Endothelial cell (in vitro differentiated cells): ENCODE results near the gene TBC1D22A. TPM values are rescaled to one million over a fixed set of nuclear protein-coding genes. Genes with fewer than 3 reads are reported as not detected.

Experiments used
- DNase-seq: peaks from one replicate; pipeline ENCODE4 v3.0.0; 2021; ENCODE audit warnings: low spot score
- H3K27ac Mint-ChIP-seq: one replicate; pipeline ENCODE4 v1.8.0; 2021; ENCODE audit warnings: mixed read lengths, inconsistent platforms; ENCODE audit not compliant: unreplicated experiment
- H3K27me3 Mint-ChIP-seq: one replicate; pipeline ENCODE4 v1.8.0; 2021; ENCODE audit warnings: mild to moderate bottlenecking, moderate library complexity, mixed read lengths, inconsistent platforms; ENCODE audit not compliant: unreplicated experiment
- H3K36me3 Mint-ChIP-seq: one replicate; pipeline ENCODE4 v1.8.0; 2021; ENCODE audit warnings: mild to moderate bottlenecking, low read depth, mixed read lengths, inconsistent platforms; ENCODE audit not compliant: unreplicated experiment
- H3K4me1 Mint-ChIP-seq: one replicate; pipeline ENCODE4 v1.8.0; 2021; ENCODE audit warnings: mild to moderate bottlenecking, mixed read lengths, inconsistent platforms; ENCODE audit not compliant: unreplicated experiment
- H3K4me3 Mint-ChIP-seq: one replicate; pipeline ENCODE4 v1.8.0; 2021; ENCODE audit warnings: mild to moderate bottlenecking, mixed read lengths, inconsistent platforms; ENCODE audit not compliant: unreplicated experiment
- H3K9me3 Mint-ChIP-seq: one replicate; pipeline ENCODE4 v1.8.0; 2021; ENCODE audit warnings: mixed read lengths, inconsistent platforms; ENCODE audit not compliant: unreplicated experiment
- CTCF ChIP-seq: fragments of 200-600 bp; sonication (generic); IDR thresholded peaks from one replicate; pipeline ENCODE4 v1.5.0; 2021; ENCODE audit warnings: antibody characterized with exemption; ENCODE audit not compliant: unreplicated experiment
- total RNA-seq: library from RNA; stranded (reverse); fragmentation: NEBNext Ultra II Directional; extraction: Animal tissue kit (Norgen Biotek cat#: 25700); gene quantifications from one replicate; pipeline ENCODE4 v1.2.1, GENCODE V29; 2021; ENCODE audit not compliant: unreplicated experiment

The TBC1D22A gene
- total RNA-seq, 1 donor from 2014 or later, result 25.3 TPM

- H3K27ac Mint-ChIP-seq, result peak overlapping the region; percentile 12
- no peak overlapping the region for H3K4me3 Mint-ChIP-seq
- H3K4me1 Mint-ChIP-seq, result peaks cover 3% of the 10 kb centered on the region
- H3K27me3 Mint-ChIP-seq, result peaks cover 12% of the 10 kb centered on the region
- peaks cover 4% of the 10 kb centered on the region for H3K36me3 Mint-ChIP-seq
- TF ChIP-seq CTCF, result no peak
- no peak for DNase-seq
- no peaks in the 10 kb centered on the region for H3K9me3 Mint-ChIP-seq
Measured at GRCh38 chr22:47125603-47126002, 363.2 kb downstream of the TBC1D22A start.

- H3K36me3 Mint-ChIP-seq, result peaks cover 4% of the 10 kb centered on the region
- peaks cover 3% of the 10 kb centered on the region for H3K4me1 Mint-ChIP-seq
- H3K4me3 Mint-ChIP-seq, result no peak overlapping the region
- H3K27me3 Mint-ChIP-seq, result peaks cover 12% of the 10 kb centered on the region
- no peak for DNase-seq
- no peaks in the 10 kb centered on the region for H3K9me3 Mint-ChIP-seq
- H3K27ac Mint-ChIP-seq, result no peak overlapping the region
- TF ChIP-seq CTCF, result no peak
Measured at GRCh38 chr22:47126344-47126811, 363.9 kb downstream of the TBC1D22A start.

- Mint-ChIP-seq H3K4me1 (peaks cover 3% of the 10 kb centered on the region), H3K4me3 (no peak overlapping the region), H3K9me3 (no peaks in the 10 kb centered on the region), H3K27ac (no peak overlapping the region), H3K36me3 (peaks cover 4% of the 10 kb centered on the region), H3K27me3 (peaks cover 12% of the 10 kb centered on the region)
- no peak for DNase-seq
- no peak for TF ChIP-seq CTCF
Measured at GRCh38 chr22:47127441-47127871, 365.0 kb downstream of the TBC1D22A start.

- H3K27ac Mint-ChIP-seq, result no peak overlapping the region
- H3K4me3 Mint-ChIP-seq, result no peak overlapping the region
- H3K9me3 Mint-ChIP-seq, result no peaks in the 10 kb centered on the region
Measured at GRCh38 chr22:47128216-47128615, 365.8 kb downstream of the TBC1D22A start.

More at GRCh38 chr22:47128216-47128615, 365.8 kb downstream of the TBC1D22A start:
- no peak for TF ChIP-seq CTCF
- Mint-ChIP-seq H3K4me1 (peaks cover 3% of the 10 kb centered on the region), H3K36me3 (peaks cover 4% of the 10 kb centered on the region), H3K27me3 (peaks cover 12% of the 10 kb centered on the region)
- no peak for DNase-seq
